KOPT-K1 (cell line): ENCODE measurements around the gene SLC44A1.

ENCODE experiments used
- H3K27ac ChIP-seq: fragments of 200-600 bp; sonication (generic); 2 replicates; pipeline ENCODE4 v1.5.1; 2016; ENCODE audit warnings: antibody characterized with exemption, mild to moderate bottlenecking, low read depth, low read length; ENCODE audit not compliant: poor library complexity, severe bottlenecking
- H3K36me3 ChIP-seq: fragments of 200-600 bp; sonication (generic); 2 replicates; pipeline ENCODE4 v1.5.1; 2017; ENCODE audit warnings: antibody characterized with exemption, mild to moderate bottlenecking, low read length, moderate library complexity; ENCODE audit not compliant: insufficient read depth
- H3K9me3 ChIP-seq: fragments of 200-600 bp; sonication (generic); 2 replicates; pipeline ENCODE4 v1.5.1; 2017; ENCODE audit warnings: antibody characterized with exemption, low read length, mild to moderate bottlenecking; ENCODE audit not compliant: insufficient read depth, poor library complexity, severe bottlenecking

The SLC44A1 gene

DNA sequence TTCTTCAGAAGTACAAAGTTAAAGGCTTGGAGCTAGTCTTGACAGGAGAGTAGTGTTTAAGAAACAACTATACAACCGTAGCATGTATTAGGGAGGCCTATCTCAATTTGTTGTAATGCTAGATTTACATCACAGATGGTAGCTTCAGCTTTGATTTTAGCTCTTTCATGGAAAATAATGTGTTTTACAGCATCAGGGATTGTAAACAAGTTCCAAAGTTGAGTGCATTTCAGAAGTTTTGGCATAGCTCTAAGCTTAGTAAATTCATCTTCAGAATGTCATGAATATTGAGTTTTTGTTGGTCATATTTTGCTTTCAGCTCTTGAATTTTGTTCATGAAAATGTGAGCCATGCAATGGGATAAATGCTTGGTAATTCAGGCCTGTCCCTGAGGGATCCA is 30.7 kb downstream of the SLC44A1 start:
- no peak overlapping the region for H3K27ac ChIP-seq
- H3K9me3 ChIP-seq, result no peaks in the 10 kb centered on the region
- no peaks in the 10 kb centered on the region for H3K36me3 ChIP-seq

DNA sequence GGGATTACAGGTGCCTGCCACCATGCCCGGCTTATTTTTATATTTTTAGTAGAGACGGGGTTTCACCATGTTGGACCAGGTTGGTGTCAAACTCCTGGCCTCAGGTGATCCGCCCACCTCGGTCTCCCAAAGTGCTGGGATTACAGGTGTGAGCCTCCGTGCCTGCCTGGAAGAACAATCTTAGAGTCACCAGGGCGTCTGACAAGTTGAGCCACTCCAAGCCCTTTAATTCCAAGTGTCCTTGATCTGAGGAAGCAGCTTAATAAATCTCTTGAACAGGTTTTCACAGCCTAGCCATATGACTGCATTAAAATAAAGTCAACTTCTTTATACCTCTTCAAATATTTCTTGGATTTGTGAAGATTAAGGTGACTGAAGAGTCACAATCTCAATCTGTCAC is 31.5 kb downstream of the SLC44A1 start:
- Histone ChIP-seq H3K27ac (no peak overlapping the region), H3K9me3 (no peaks in the 10 kb centered on the region), H3K36me3 (no peaks in the 10 kb centered on the region)

DNA sequence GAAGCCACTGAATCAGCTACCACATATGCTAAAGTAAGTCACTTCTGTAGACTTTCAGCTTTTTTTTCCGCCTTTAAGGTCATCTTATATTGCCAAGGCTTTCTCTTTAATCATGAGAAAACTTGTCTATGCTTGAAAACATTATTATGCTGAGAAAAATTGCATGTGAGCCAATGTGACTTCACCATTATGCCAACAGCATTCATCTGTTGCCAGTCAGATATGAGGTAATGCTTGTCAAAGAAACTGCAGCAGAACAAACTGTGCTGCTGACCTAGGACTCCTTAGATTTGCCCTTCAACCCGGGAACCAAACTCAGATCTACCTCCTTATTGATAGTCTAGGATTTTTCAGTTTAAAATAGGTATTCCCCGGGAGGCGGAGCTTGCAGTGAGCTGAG is 34.3 kb downstream of the SLC44A1 start:
- H3K27ac ChIP-seq, result no peak overlapping the region
- H3K36me3 ChIP-seq, result no peaks in the 10 kb centered on the region

GRCh38 chr9:105280691-105281090 is 36.2 kb downstream of the SLC44A1 start:
- no peaks in the 10 kb centered on the region for H3K36me3 ChIP-seq
- no peaks in the 10 kb centered on the region for H3K9me3 ChIP-seq
- H3K27ac ChIP-seq, result no peak overlapping the region

More for the DNA sequence above, 34.3 kb downstream of the SLC44A1 start:
- H3K9me3 ChIP-seq, result no peaks in the 10 kb centered on the region

GRCh38 chr9:105281272-105281671 is 36.8 kb downstream of the SLC44A1 start:
- no peaks in the 10 kb centered on the region for H3K9me3 ChIP-seq
- H3K36me3 ChIP-seq, result no peaks in the 10 kb centered on the region
- H3K27ac ChIP-seq, result no peak overlapping the region

GRCh38 chr9:105281926-105282325 is 37.5 kb downstream of the SLC44A1 start:
- H3K27ac ChIP-seq, result no peak overlapping the region
- no peaks in the 10 kb centered on the region for H3K36me3 ChIP-seq
- no peaks in the 10 kb centered on the region for H3K9me3 ChIP-seq

- no peak overlapping the region for H3K27ac ChIP-seq
- H3K36me3 ChIP-seq, result no peaks in the 10 kb centered on the region
Measured at GRCh38 chr9:105282870-105283621, 38.6 kb downstream of the SLC44A1 start.

DNA sequence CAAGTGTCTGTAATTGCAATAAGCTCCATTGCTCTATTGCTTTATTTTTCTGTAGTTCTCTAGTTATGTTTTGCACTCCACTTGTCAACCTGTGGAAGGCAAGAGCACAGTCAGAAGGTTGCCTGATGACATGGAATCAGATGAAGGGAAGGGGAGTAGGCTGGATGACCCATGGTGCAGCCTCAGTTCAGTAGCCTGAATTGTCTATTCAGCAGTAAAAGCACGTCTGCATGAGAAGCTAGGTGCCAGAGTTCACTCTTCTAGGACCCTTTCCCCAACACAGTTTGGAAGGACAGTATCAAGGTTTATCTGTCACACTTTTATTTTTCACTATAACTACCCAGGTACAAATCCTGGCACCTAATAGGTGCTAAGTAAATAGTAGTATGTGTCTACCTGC is 39.3 kb downstream of the SLC44A1 start:
- Histone ChIP-seq H3K9me3 (no peaks in the 10 kb centered on the region), H3K36me3 (no peaks in the 10 kb centered on the region), H3K27ac (no peak overlapping the region)

More at GRCh38 chr9:105282870-105283621, 38.6 kb downstream of the SLC44A1 start:
- no peaks in the 10 kb centered on the region for H3K9me3 ChIP-seq

GRCh38 chr9:105284463-105284862 is 40.0 kb downstream of the SLC44A1 start:
- H3K36me3 ChIP-seq, result no peaks in the 10 kb centered on the region
- H3K27ac ChIP-seq, result no peak overlapping the region
- no peaks in the 10 kb centered on the region for H3K9me3 ChIP-seq

- H3K9me3 ChIP-seq, result no peaks in the 10 kb centered on the region
- no peaks in the 10 kb centered on the region for H3K36me3 ChIP-seq
- no peak overlapping the region for H3K27ac ChIP-seq
Measured at GRCh38 chr9:105286098-105286497, 41.6 kb downstream of the SLC44A1 start.

- H3K9me3 ChIP-seq, result no peaks in the 10 kb centered on the region
- H3K27ac ChIP-seq, result no peak overlapping the region
- H3K36me3 ChIP-seq, result no peaks in the 10 kb centered on the region
Measured at GRCh38 chr9:105289305-105289704, 44.9 kb downstream of the SLC44A1 start.

DNA sequence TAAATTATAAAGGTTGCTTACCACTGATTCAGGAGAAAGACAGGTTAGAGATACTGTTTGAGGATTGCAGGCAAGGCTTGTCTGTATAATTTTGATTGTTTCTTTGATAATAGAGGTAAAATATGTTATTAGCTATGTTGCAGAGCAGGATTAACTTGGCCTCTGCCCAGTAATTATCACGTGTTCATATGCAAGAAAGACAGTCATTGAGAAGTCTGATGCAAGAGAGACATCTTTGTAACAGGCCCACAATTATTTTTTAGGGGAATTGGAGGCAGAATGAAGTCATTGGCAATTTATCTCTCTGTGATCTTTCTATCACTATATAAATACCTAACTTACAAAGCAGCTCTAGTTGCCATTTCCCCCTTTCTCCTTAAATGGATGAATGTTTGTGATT is 46.0 kb downstream of the SLC44A1 start:
- H3K36me3 ChIP-seq, result no peaks in the 10 kb centered on the region
- no peak overlapping the region for H3K27ac ChIP-seq
- H3K9me3 ChIP-seq, result no peaks in the 10 kb centered on the region

DNA sequence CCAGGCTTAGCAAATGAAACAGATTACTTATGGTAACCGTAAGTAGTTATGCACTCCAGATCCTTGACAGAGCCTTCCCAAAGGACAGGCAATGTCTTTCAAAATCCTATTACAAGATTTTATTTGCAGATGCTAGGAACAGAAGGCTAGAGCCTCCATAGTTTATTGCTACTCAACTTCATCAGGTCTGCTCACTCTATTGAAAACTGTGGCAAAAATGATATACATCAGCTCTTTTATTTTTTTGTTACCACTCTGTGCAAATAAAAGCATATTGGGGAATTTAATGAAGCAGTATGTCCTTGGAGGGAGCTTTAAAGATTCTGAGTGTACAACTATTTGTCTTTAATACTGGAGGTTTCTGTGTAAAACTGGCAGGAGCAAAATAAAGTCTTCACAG is 46.5 kb downstream of the SLC44A1 start:
- Histone ChIP-seq H3K9me3 (no peaks in the 10 kb centered on the region), H3K27ac (no peak overlapping the region), H3K36me3 (no peaks in the 10 kb centered on the region)

DNA sequence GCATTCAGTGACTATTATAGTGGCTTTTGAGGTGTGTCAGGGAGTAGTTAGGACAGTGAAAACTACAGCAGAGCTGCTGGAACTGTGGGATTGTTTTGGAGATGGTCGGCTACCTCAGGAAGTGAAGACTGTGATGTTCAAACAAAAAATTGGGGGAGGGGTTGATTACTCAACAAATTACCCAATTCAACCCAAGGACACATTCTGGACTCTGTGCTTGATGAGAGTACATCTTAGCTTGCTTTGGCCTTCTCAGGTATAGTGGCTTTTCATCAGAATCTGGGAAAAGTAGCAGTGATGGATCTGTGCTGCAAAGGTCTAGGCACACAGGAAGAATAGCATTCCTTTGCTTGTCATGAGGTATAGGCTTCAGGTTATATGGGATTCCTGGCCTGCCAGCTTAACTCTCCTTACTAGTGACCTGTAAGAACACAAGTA is 47.0 kb downstream of the SLC44A1 start:
- no peak overlapping the region for H3K27ac ChIP-seq
- H3K9me3 ChIP-seq, result no peaks in the 10 kb centered on the region

GRCh38 chr9:105291938-105292337 is 47.5 kb downstream of the SLC44A1 start:
- Histone ChIP-seq H3K36me3 (no peaks in the 10 kb centered on the region), H3K27ac (no peak overlapping the region), H3K9me3 (no peaks in the 10 kb centered on the region)

More for the DNA sequence above, 47.0 kb downstream of the SLC44A1 start:
- no peaks in the 10 kb centered on the region for H3K36me3 ChIP-seq

- H3K27ac ChIP-seq, result no peak overlapping the region
- no peaks in the 10 kb centered on the region for H3K9me3 ChIP-seq
- H3K36me3 ChIP-seq, result no peaks in the 10 kb centered on the region
Measured at GRCh38 chr9:105293408-105293807, 49.0 kb downstream of the SLC44A1 start.
